Hepatocyte (in vitro differentiated cells): Measurements from ENCODE around the gene PLEKHB2. TPM values are rescaled to one million over a fixed set of nuclear protein-coding genes. Genes with fewer than 3 reads are reported as not detected.

Experiments used
- DNase-seq: peaks from one replicate; pipeline ENCODE4 v3.0.0-alpha.2; 2016; ENCODE audit warnings: low spot score
- H2AFZ ChIP-seq: fragments of 200-600 bp; sonication (generic); 2 replicates; pipeline ENCODE4 v1.6.0; 2016; ENCODE audit warnings: antibody characterized with exemption, mild to moderate bottlenecking
- H3K27ac ChIP-seq: fragments of 200-600 bp; sonication (generic); 2 replicates; pipeline ENCODE4 v1.5.1; 2016; ENCODE audit warnings: mild to moderate bottlenecking
- H3K27me3 ChIP-seq: fragments of 200-600 bp; sonication (generic); 2 replicates; pipeline ENCODE4 v1.6.1; 2016
- H3K36me3 ChIP-seq: fragments of 200-600 bp; sonication (generic); replicated peaks from 2 replicates; pipeline ENCODE4 v1.5.1; 2016; ENCODE audit warnings: low read depth; ENCODE audit not compliant: insufficient read depth
- H3K4me1 ChIP-seq: fragments of 200-600 bp; sonication (generic); 2 replicates; pipeline ENCODE4 v1.5.1; 2016; ENCODE audit warnings: mild to moderate bottlenecking, moderate library complexity; ENCODE audit not compliant: insufficient read depth
- H3K4me2 ChIP-seq: fragments of 200-600 bp; sonication (generic); 2 replicates; pipeline ENCODE4 v1.6.0; 2016
- H3K4me3 ChIP-seq: fragments of 200-600 bp; sonication (generic); 2 replicates; pipeline ENCODE4 v1.5.1; 2016; ENCODE audit warnings: mild to moderate bottlenecking
- H3K79me2 ChIP-seq: fragments of 200-600 bp; sonication (generic); 2 replicates; pipeline ENCODE4 v1.6.0; 2017; ENCODE audit warnings: mild to moderate bottlenecking
- H3K9me2 ChIP-seq: fragments of 200-600 bp; sonication (generic); replicated peaks from 2 replicates; pipeline ENCODE4 v1.6.0; 2017; ENCODE audit warnings: mild to moderate bottlenecking; ENCODE audit not compliant: insufficient read depth
- H3K9me3 ChIP-seq: fragments of 200-600 bp; sonication (generic); 2 replicates; pipeline ENCODE4 v1.5.1; 2016; ENCODE audit warnings: low read depth, mild to moderate bottlenecking
- H4K20me1 ChIP-seq: fragments of 200-600 bp; sonication (generic); 2 replicates; pipeline ENCODE4 v1.6.0; 2016; ENCODE audit warnings: mild to moderate bottlenecking; ENCODE audit not compliant: insufficient read depth, poor library complexity, severe bottlenecking
- EZH2 ChIP-seq: fragments of 200-600 bp; sonication (generic); IDR thresholded peaks from 2 replicates; pipeline ENCODE4 v1.6.1; 2016; ENCODE audit warnings: antibody characterized with exemption, mild to moderate bottlenecking, borderline replicate concordance
- EZH2phosphoT487 ChIP-seq: fragments of 200-600 bp; sonication (generic); IDR thresholded peaks from one replicate; pipeline ENCODE4 v1.6.1; 2018; ENCODE audit warnings: antibody characterized with exemption, mild to moderate bottlenecking, low read depth, moderate library complexity; ENCODE audit not compliant: unreplicated experiment, severe bottlenecking
- WGBS: methylation state at CpG from one replicate; pipeline ENCODE4 v1.1.6; 2016; ENCODE audit warnings: low lambda C conversion rate; ENCODE audit errors: missing lambda C conversion rate; 5-methylcytosine and 5-hydroxymethylcytosine counted together
- polyA plus RNA-seq: library from polyadenylated mRNA; unstranded; fragments of >200 nt; fragmentation: Nextera tagmentation; extraction: Ambion mirVana; gene quantifications from 2 replicates; pipeline ENCODE4 v1.2.1, GENCODE V29; 2016
- total RNA-seq: library from RNA; depleted of rRNA; stranded (reverse); fragments of >200 nt; gene quantifications from 2 replicates; pipeline ENCODE4 v1.2.3, GENCODE V29; 2014
- TF ChIP-seq, protein P1 (sequence below): fragments of 200-600 bp; sonication (generic); IDR thresholded peaks from 2 replicates; pipeline ENCODE4 v1.5.1; 2016; ENCODE audit warnings: antibody characterized with exemption, mild to moderate bottlenecking; ENCODE audit not compliant: poor library complexity

Gene PLEKHB2
- total and polyA plus RNA-seq, 2 experiments from 2014 or later = 54.0 to 90.4 TPM

- Histone ChIP-seq H3K27ac (no peak overlapping the region), H3K9me3 (no peaks in the 10 kb centered on the region), H4K20me1 (peaks cover 43% of the 10 kb centered on the region), H3K79me2 (peaks cover 73% of the 10 kb centered on the region), H3K9me2 (no peaks in the 10 kb centered on the region), H3K4me2 (no peak overlapping the region), H3K4me3 (no peak overlapping the region), H3K36me3 (no peaks in the 10 kb centered on the region), H2AFZ (no peak overlapping the region), H3K4me1 (no peaks in the 10 kb centered on the region), H3K27me3 (no peaks in the 10 kb centered on the region)
- DNase-seq = no peak
- WGBS = 93% methylated on average over 3 of the region's 3 CpGs
- no peak for TF ChIP-seq EZH2phosphoT487
- TF ChIP-seq, protein P1, sequence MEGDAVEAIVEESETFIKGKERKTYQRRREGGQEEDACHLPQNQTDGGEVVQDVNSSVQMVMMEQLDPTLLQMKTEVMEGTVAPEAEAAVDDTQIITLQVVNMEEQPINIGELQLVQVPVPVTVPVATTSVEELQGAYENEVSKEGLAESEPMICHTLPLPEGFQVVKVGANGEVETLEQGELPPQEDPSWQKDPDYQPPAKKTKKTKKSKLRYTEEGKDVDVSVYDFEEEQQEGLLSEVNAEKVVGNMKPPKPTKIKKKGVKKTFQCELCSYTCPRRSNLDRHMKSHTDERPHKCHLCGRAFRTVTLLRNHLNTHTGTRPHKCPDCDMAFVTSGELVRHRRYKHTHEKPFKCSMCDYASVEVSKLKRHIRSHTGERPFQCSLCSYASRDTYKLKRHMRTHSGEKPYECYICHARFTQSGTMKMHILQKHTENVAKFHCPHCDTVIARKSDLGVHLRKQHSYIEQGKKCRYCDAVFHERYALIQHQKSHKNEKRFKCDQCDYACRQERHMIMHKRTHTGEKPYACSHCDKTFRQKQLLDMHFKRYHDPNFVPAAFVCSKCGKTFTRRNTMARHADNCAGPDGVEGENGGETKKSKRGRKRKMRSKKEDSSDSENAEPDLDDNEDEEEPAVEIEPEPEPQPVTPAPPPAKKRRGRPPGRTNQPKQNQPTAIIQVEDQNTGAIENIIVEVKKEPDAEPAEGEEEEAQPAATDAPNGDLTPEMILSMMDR = no peak
- no peak for TF ChIP-seq EZH2
Measured at GRCh38 chr2:131123192-131123591, 18.1 kb downstream of the PLEKHB2 start.

DNA sequence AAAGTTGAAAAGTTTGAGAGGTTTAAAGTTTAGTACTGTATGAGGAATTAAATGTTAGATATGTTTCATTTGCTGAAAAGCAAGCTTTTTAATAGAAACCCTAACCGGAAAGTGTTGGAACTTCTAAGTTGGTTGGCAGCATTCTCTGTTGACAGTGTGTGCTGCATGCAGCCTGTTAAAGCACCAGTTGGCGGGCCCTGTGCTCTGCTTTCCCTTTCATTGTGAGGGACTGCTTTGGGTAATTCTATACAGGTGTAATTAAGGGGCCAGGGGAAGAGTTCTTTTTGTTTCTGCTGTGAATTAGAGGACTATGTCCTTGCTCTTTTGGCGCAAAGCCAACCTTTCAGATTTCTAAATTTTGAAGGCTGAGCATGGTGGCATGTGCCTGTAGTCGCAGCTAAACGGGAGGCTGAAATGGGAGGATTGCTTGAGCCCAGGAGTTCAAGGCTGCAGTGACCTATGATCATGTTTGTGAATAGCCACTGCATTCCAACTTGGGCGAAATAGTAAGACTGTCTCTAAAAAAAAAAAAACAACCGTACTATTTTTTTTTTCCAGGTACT, 20.1 kb downstream of the PLEKHB2 start:
- H3K27me3 ChIP-seq = no peaks in the 10 kb centered on the region
- H3K27ac ChIP-seq = no peak overlapping the region
- H3K79me2 ChIP-seq = peaks cover 53% of the 10 kb centered on the region
- H3K9me2 ChIP-seq = no peaks in the 10 kb centered on the region
- peaks cover 27% of the 10 kb centered on the region for H4K20me1 ChIP-seq
- no peak overlapping the region for H2AFZ ChIP-seq
- no peaks in the 10 kb centered on the region for H3K36me3 ChIP-seq
- H3K9me3 ChIP-seq = no peaks in the 10 kb centered on the region
- no peaks in the 10 kb centered on the region for H3K4me1 ChIP-seq
- H3K4me2 ChIP-seq = no peak overlapping the region
- no peak overlapping the region for H3K4me3 ChIP-seq
- TF ChIP-seq, protein P1 = no peak
- TF ChIP-seq EZH2 = no peak
- TF ChIP-seq EZH2phosphoT487 = no peak
- DNase-seq = peak; percentile 19
- WGBS = 89% methylated on average over 7 of the region's 7 CpGs

- Histone ChIP-seq H3K4me2 (no peak overlapping the region), H3K36me3 (no peaks in the 10 kb centered on the region), H3K79me2 (peaks cover 48% of the 10 kb centered on the region), H3K27me3 (no peaks in the 10 kb centered on the region), H3K4me3 (no peak overlapping the region), H2AFZ (no peak overlapping the region), H3K4me1 (no peaks in the 10 kb centered on the region), H3K9me3 (no peaks in the 10 kb centered on the region), H4K20me1 (peaks cover 27% of the 10 kb centered on the region), H3K9me2 (no peaks in the 10 kb centered on the region), H3K27ac (no peak overlapping the region)
- TF ChIP-seq EZH2 = no peak
- no peak for TF ChIP-seq EZH2phosphoT487
- TF ChIP-seq, protein P1 = no peak
- WGBS = 94% methylated on average over 5 of the region's 5 CpGs
- DNase-seq = no peak
Measured at GRCh38 chr2:131126436-131126835, 21.3 kb downstream of the PLEKHB2 start.
